HUDEP-2 (cell line): ENCODE results near the gene FLNB.

ENCODE experiments used
- DNase-seq, 76 experiments: peaks; one replicate each; lab custom pipeline; 2025; ENCODE audit not compliant: unreplicated experiment in 76 of 76; lab: John Stamatoyannopoulos, UW

FLNB gene

GRCh38 chr3:58008141-58009025 is at the start of gene FLNB:
FLNB (plus strand) TSS chr3:58008422; CDS start chr3:58008565, 143 bp downstream.
- peak in 67 of 76 experiments; percentile 3 to 84 (median 60) for DNase-seq

GRCh38 chr3:57958642-57959422 is 49.4 kb upstream of the FLNB start:
- peak in 61 of 76 experiments; percentile 6 to 75 (median 43) for DNase-seq

- DNase-seq, result no peak
These were observed 48.6 kb upstream of the FLNB start for GRCh38 chr3:57959423-57960173.

GRCh38 chr3:57960174-57960505 is 48.1 kb upstream of the FLNB start:
- no peak for DNase-seq

- DNase-seq, result no peak
These were observed 46.9 kb upstream of the FLNB start for GRCh38 chr3:57961177-57961827.

GRCh38 chr3:57961828-57962447 is 46.3 kb upstream of the FLNB start:
- peak in 25 of 76 experiments; percentile 3 to 68 (median 28) for DNase-seq

- no peak for DNase-seq
These were observed 45.8 kb upstream of the FLNB start for GRCh38 chr3:57962448-57962834.

- DNase-seq, result no peak
These were observed 44.3 kb upstream of the FLNB start for GRCh38 chr3:57963811-57964346.

- no peak for DNase-seq
These were observed 41.4 kb upstream of the FLNB start for GRCh38 chr3:57966829-57967228.

GRCh38 chr3:57967590-57967989 is 40.6 kb upstream of the FLNB start:
- DNase-seq, result no peak

- no peak for DNase-seq
These were observed 39.7 kb upstream of the FLNB start for GRCh38 chr3:57968501-57968900.

GRCh38 chr3:57971975-57972374 is 36.2 kb upstream of the FLNB start:
- no peak for DNase-seq

- no peak for DNase-seq
These were observed 35.6 kb upstream of the FLNB start for GRCh38 chr3:57972531-57973111.

- DNase-seq, result no peak
These were observed 34.3 kb upstream of the FLNB start for GRCh38 chr3:57973715-57974477.

GRCh38 chr3:57974796-57975388 is 33.3 kb upstream of the FLNB start:
- DNase-seq, result no peak

- no peak for DNase-seq
These were observed 30.4 kb upstream of the FLNB start for GRCh38 chr3:57977818-57978235.

GRCh38 chr3:57978316-57978715 is 29.9 kb upstream of the FLNB start:
- no peak for DNase-seq

GRCh38 chr3:57980416-57980815 is 27.8 kb upstream of the FLNB start:
- DNase-seq, result no peak
